Hematopoietic multipotent progenitor cell treated with erythropoietin and hydrocortisone succinate and interleukin-3 and kit ligand, for 8 days (in vitro differentiated cells): ENCODE measurements around the gene HOXB8.

Experiments
- DNase-seq: peaks from one replicate; pipeline ENCODE4 v3.0.0-alpha.2; 2015

HOXB8 gene

GRCh38 chr17:48637323-48638260, 22.5 kb upstream of the HOXB8 start:
- no peak for DNase-seq

- peak; percentile 79 for DNase-seq
Observed at GRCh38 chr17:48636177-48637018, 21.3 kb upstream of the HOXB8 start.

GRCh38 chr17:48634493-48635208, 19.6 kb upstream of the HOXB8 start:
- DNase-seq: no peak

GRCh38 chr17:48633266-48633677, 18.2 kb upstream of the HOXB8 start:
- DNase-seq: no peak

GRCh38 chr17:48632579-48633265, 17.6 kb upstream of the HOXB8 start:
- no peak for DNase-seq

- DNase-seq: no peak
Observed at GRCh38 chr17:48631693-48632578, 16.8 kb upstream of the HOXB8 start.

- peak; percentile 36 for DNase-seq
Observed at GRCh38 chr17:48630925-48631692, 16.0 kb upstream of the HOXB8 start.

GRCh38 chr17:48630009-48630924, 15.2 kb upstream of the HOXB8 start:
- DNase-seq: no peak

- no peak for DNase-seq
Observed at GRCh38 chr17:48629411-48629759, 14.3 kb upstream of the HOXB8 start.

- no peak for DNase-seq
Observed at GRCh38 chr17:48628649-48629410, 13.7 kb upstream of the HOXB8 start.

GRCh38 chr17:48627623-48628521, 12.8 kb upstream of the HOXB8 start:
- no peak for DNase-seq

- DNase-seq: no peak
Observed at GRCh38 chr17:48627118-48627597, 12.1 kb upstream of the HOXB8 start.

GRCh38 chr17:48626245-48627117, 11.4 kb upstream of the HOXB8 start, which contains the start of gene HOXB9:
HOXB9 (minus strand) TSS chr17:48626358; CDS start chr17:48626269, 89 bp downstream.
- DNase-seq: no peak

- DNase-seq: peak; percentile 44
Observed at GRCh38 chr17:48625495-48626244, 10.6 kb upstream of the HOXB8 start.
